Lower leg skin (tissue), 3 donors: ENCODE measurements around the gene LHX4.

Experiments used
- POLR2A ChIP-seq, 2 donors: fragments of 450-650 bp; IDR thresholded peaks; one replicate each; pipeline ENCODE4 v1.6.1; 2016 to 2017; ENCODE audit warnings: antibody characterized with exemption in 2 of 2, mild to moderate bottlenecking in 1 of 2, moderate library complexity in 1 of 2
- TF ChIP-seq, protein P1 (sequence below), 3 donors: fragments of 450-650 bp; IDR thresholded peaks; one replicate each; pipeline ENCODE4 v1.5.1; 2016; ENCODE audit warnings: antibody characterized with exemption in 3 of 3, mild to moderate bottlenecking in 3 of 3, moderate library complexity in 2 of 3

GRCh38 chr1:180264595-180264994, 34.5 kb downstream of the LHX4 start:
- TF ChIP-seq, protein P1, sequence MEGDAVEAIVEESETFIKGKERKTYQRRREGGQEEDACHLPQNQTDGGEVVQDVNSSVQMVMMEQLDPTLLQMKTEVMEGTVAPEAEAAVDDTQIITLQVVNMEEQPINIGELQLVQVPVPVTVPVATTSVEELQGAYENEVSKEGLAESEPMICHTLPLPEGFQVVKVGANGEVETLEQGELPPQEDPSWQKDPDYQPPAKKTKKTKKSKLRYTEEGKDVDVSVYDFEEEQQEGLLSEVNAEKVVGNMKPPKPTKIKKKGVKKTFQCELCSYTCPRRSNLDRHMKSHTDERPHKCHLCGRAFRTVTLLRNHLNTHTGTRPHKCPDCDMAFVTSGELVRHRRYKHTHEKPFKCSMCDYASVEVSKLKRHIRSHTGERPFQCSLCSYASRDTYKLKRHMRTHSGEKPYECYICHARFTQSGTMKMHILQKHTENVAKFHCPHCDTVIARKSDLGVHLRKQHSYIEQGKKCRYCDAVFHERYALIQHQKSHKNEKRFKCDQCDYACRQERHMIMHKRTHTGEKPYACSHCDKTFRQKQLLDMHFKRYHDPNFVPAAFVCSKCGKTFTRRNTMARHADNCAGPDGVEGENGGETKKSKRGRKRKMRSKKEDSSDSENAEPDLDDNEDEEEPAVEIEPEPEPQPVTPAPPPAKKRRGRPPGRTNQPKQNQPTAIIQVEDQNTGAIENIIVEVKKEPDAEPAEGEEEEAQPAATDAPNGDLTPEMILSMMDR (IDR thresholded peaks at IDR 0.05), result no peak
- TF ChIP-seq POLR2A (IDR thresholded peaks at IDR 0.05), result no peak
